SKM-1 treated with dmso at 0.1 percent for 144 hours (cell line): ENCODE results near the gene PCDHGA7.
"Not testable (repeated sequence)": the region's sequence is repeated elsewhere in the genome, so short reads cannot be mapped to it uniquely, and the experiment has no call there.

Experiments used
- DNase-seq: peaks from one replicate; lab custom pipeline; 2025; ENCODE audit not compliant: unreplicated experiment; lab: John Stamatoyannopoulos, UW

PCDHGA7 gene

DNA sequence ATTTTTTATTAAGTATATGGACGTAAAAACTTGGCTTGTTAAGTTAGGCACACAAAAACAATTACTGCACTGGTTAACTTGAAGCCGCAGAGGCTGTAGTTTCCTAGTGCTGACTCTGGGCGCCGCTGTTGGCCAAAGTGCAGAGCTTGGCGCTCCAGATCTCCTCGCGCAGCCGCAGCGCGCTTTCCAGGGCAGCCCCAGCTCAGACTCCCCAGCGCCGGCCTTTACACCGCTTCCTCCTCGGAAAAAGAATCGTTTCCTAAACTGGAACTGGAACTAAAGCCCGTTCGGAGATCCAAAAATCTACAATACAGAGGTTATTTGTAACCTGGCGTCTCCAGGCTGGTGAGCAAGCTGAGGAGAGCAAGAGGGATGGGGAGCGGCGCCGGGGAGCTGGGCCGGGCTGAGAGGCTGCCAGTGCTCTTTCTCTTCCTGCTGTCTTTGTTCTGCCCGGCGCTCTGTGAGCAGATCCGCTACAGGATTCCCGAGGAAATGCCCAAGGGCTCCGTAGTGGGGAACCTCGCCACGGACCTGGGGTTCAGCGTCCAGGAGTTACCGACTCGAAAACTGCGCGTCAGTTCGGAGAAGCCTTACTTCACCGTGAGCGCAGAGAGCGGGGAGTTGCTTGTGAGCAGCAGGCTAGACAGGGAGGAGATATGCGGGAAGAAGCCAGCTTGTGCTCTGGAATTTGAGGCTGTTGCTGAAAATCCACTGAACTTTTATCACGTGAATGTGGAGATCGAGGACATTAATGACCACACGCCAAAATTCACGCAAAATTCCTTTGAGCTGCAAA is 15.4 kb downstream of the PCDHGA7 start, which contains the start of gene PCDHGB5:
Gene PCDHGB5 (plus strand): TSS at position 192 of the 796 bp plus-strand sequence. CDS start 181 bp downstream, at position 373.
- peak; percentile 14 for DNase-seq

DNA sequence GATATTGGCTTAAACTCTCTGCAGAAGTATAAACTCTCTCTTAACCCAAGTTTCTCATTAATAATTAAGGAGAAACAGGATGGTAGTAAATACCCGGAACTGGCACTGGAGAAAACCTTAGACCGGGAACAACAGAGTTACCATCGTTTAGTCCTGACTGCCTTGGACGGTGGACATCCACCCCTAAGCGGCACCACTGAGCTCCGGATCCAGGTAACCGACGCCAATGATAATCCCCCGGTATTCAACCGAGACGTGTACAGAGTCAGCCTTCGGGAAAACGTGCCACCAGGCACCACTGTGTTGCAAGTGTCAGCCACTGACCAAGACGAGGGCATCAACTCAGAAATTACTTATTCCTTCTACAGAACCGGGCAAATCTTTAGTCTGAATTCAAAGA is 16.1 kb downstream of the PCDHGA7 start:
- no peak for DNase-seq

DNA sequence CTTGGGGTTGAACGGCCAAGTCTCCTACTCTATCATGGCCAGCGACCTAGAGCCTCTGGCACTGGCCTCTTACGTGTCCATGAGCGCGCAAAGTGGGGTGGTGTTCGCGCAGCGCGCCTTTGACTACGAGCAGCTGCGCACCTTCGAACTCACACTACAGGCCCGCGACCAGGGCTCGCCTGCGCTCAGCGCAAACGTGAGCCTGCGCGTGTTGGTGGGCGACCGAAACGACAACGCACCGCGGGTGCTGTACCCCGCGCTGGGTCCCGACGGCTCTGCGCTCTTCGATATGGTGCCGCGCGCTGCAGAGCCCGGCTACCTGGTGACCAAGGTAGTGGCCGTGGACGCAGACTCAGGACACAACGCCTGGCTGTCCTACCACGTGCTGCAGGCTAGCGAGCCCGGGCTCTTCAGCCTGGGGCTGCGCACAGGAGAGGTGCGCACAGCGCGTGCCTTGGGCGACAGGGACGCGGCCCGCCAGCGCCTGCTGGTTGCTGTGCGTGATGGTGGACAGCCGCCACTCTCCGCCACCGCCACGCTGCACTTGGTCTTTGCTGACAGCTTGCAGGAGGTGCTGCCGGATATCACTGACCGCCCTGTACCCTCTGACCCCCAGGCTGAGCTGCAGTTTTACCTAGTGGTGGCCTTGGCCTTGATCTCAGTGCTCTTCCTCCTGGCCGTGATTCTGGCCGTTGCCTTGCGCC is 17.2 kb downstream of the PCDHGA7 start:
- no peak for DNase-seq

DNA sequence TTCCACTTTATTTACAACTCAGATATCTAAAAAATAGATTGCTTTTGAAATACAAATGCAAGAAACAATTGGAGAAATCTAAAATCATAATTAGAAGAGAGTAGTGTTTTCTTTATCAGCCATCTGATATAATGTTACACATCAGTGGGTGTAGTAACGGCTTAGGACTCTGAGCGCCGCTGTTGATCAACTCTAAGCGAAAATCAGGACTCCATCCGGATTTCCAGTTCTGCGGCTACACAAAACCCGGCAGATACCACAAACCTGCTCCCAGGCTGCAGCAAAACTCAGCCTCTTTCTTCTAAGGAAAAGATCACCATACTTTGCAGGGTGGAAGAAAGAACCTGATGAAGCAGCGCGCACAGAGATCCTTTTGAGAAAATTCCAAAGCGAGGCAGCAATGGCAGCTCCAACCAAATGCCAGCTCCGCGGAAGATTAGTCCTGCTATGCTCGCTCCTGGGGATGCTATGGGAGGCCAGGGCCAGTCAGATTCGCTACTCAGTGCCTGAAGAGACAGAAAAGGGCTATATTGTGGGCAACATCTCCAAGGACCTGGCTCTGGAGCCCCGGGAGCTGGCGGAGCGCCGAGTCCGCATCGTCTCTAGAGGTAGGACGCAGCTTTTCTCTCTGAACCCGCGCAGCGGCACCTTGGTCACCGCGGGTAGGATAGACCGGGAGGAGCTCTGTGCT is 20.2 kb downstream of the PCDHGA7 start, which contains the start of gene PCDHGA9:
Gene PCDHGA9 (plus strand): TSS at position 226 of the 691 bp plus-strand sequence. CDS start 175 bp downstream, at position 401.
- no peak for DNase-seq

DNA sequence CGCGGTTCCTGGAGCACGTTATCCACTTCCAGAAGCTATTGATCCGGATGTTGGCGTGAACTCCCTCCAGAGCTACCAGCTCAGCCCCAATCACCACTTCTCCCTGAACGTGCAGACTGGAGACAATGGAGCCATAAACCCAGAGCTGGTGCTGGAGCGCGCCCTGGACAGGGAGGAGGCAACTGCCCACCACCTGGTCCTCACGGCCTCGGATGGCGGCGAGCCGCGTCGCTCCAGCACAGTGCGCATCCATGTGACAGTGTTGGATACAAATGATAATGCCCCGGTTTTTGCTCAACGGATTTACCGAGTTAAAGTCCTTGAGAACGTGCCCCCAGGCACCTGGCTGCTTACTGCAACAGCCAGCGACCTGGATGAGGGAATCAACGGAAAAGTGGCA is 20.8 kb downstream of the PCDHGA7 start:
- no peak for DNase-seq

DNA sequence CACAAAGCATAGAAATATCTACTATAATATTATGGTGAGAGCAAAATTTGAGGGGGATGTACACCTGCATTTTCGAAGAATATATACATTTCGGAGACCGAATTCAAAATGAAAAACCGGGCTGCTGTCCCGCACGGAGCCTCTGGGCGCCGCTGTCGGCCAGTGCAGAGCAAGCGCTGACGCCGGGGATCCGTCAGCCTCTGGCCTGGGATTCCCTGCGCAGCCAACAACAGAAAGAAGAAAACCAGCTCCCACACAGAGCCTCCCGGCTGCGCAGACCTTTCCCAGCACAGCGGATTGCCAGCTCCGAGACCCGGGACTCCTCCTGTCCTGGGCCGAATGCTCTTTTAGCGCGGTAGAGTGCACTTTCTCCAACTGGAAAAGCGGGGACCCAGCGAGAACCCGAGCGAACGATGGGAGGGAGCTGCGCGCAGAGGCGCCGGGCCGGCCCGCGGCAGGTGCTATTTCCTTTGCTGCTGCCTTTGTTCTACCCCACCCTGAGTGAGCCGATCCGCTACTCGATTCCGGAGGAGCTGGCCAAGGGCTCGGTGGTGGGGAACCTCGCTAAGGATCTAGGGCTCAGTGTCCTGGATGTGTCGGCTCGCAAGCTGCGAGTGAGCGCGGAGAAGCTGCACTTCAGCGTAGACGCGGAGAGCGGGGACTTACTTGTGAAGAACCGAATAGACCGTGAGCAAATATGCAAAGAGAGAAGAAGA is 25.4 kb downstream of the PCDHGA7 start, which contains the start of gene PCDHGB6:
Gene PCDHGB6 (plus strand): TSS at position 232 of the 716 bp plus-strand sequence. CDS start 182 bp downstream, at position 414.
- DNase-seq, result not testable (repeated sequence)

DNA sequence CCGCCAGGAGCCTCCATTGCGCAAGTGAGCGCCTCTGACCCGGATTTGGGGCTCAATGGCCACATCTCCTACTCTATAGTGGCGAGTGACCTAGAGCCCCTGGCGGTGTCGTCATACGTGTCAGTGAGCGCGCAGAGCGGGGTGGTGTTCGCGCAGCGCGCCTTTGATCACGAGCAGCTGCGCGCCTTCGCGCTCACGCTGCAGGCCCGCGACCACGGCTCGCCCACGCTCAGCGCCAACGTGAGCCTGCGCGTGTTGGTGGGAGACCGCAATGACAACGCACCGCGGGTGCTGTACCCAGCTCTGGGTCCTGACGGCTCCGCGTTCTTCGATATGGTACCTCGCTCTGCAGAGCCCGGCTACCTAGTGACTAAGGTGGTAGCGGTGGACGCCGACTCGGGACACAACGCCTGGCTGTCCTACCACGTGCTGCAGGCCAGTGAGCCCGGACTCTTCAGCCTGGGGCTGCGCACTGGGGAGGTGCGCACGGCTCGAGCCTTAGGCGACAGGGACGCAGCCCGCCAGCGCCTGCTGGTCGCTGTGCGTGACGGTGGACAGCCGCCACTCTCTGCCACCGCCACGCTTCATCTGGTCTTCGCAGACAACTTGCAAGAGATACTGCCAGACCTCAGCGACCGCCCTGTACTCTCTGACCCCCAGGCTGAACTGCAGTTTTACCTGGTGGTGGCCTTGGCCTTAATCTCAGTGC is 27.2 kb downstream of the PCDHGA7 start:
- DNase-seq, result no peak

DNA sequence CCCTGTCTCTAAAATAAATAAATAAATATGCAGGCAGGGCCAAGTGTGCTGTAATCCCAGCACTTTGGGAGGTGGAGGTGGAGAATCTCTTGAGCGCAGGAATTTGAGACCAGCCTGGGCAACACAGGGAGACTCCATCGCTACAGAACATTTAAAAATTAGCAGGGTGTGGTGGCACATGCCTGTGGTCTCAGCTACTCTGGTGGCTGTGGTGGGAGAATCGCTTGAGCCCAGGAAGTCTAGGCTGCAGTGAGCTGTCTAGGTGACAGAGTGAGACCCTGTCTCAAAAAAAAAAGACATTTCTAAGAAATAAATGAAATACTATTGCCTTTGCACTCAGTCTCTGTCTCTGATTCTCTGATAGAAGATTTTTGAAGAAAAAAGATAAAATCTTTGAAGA is 29.0 kb downstream of the PCDHGA7 start:
- no peak for DNase-seq

DNA sequence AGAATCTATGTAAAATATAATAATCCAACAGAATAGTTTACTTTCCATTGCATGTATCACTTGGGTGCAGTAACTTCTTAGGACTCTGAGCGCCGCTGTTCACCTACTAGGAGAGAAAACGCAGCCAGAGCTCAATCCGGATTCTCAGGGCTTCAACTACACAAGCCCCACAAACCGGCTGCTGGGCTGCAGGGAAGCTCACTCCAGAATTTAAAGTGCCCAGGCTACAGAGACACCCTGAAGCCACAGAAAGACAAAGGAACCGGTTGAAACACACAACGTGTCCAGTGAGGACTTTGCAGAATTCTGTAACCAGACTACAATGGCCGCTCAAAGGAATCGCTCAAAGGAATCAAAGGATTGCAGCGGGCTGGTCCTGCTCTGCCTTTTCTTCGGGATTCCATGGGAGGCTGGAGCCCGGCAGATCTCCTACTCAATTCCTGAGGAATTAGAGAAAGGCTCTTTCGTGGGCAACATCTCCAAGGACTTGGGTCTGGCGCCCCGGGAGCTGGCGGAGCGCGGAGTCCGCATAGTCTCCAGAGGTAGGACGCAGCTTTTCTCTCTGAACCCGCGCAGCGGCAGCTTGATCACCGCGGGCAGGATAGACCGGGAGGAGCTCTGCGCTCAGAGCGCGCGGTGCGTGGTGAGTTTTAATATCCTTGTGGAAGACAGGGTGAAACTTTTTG is 30.5 kb downstream of the PCDHGA7 start, which contains the start of gene PCDHGA10:
Gene PCDHGA10 (plus strand): TSS at position 134 of the 686 bp plus-strand sequence. CDS start 189 bp downstream, at position 323.
- peak; percentile 75 for DNase-seq

DNA sequence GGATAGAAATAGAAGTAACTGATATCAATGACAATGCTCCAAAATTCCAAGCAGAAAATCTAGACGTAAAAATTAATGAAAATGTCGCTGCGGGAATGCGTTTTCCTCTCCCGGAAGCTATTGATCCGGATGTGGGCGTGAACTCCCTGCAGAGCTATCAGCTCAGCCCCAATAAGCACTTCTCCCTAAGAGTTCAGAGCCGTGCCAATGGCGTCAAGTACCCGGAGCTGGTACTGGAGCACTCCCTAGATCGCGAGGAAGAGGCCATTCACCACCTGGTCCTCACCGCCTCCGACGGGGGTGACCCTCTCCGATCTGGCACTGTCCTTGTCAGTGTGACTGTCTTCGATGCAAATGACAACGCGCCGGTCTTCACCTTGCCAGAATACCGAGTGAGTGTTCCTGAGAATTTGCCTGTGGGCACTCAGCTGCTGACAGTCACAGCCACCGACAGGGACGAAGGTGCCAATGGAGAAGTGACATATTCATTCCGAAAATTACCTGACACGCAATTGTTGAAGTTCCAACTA is 31.1 kb downstream of the PCDHGA7 start:
- no peak for DNase-seq

DNA sequence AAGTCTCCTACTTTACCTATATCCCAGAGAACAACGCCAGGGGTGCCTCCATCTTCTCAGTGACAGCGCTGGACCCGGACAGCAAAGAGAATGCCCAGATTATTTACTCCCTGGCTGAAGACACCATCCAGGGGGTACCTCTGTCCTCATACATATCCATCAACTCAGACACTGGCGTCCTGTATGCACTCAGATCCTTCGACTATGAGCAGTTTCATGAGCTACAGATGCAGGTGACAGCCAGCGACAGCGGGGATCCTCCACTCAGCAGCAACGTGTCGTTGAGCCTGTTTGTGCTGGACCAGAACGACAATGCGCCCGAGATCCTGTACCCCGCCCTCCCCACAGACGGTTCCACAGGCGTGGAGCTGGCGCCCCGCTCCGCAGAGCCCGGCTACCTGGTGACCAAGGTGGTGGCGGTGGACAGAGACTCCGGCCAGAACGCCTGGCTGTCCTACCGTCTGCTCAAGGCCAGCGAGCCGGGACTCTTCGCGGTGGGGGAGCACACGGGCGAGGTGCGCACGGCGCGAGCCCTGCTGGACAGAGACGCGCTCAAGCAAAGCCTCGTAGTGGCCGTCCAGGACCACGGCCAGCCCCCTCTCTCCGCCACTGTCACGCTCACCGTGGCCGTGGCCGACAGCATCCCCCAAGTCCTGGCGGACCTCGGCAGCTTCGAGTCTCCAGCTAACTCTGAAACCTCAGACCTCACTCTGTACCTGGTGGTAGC is 32.2 kb downstream of the PCDHGA7 start:
- DNase-seq, result not testable (repeated sequence)

DNA sequence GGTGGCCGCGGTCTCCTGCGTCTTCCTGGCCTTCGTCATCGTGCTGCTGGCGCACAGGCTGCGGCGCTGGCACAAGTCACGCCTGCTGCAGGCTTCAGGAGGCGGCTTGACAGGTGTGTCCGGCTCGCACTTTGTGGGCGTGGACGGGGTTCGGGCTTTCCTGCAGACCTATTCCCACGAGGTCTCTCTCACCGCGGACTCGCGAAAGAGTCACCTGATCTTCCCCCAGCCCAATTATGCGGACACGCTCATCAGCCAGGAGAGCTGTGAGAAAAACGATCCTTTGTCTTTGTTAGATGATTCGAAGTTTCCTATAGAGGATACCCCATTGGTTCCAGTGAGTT is 32.7 kb downstream of the PCDHGA7 start:
- not testable (repeated sequence) for DNase-seq

DNA sequence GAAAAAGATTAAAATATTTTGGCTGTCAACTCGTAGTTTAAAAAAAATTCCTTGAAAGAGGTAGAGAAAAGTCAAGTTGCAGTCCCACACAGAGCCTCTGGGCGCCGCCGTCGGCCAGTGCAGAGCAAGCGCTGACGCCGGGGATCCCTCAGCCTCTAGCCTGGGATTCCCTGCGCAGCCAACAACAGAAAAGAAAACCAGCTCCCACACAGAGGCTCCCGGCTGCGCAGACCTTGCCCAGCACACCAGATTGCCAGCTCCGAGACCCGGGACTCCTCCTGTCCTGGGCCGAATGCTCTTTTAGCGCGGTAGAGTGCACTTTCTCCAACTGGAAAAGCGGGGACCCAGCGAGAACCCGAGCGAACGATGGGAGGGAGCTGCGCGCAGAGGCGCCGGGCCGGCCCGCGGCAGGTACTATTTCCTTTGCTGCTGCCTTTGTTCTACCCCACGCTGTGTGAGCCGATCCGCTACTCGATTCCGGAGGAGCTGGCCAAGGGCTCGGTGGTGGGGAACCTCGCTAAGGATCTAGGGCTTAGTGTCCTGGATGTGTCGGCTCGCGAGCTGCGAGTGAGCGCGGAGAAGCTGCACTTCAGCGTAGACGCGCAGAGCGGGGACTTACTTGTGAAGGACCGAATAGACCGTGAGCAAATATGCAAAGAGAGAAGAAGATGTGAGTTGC is 35.1 kb downstream of the PCDHGA7 start, which contains the start of gene PCDHGB7:
Gene PCDHGB7 (plus strand): TSS at position 184 of the 679 bp plus-strand sequence. CDS start 183 bp downstream, at position 367.
- DNase-seq, result peak; percentile 37

DNA sequence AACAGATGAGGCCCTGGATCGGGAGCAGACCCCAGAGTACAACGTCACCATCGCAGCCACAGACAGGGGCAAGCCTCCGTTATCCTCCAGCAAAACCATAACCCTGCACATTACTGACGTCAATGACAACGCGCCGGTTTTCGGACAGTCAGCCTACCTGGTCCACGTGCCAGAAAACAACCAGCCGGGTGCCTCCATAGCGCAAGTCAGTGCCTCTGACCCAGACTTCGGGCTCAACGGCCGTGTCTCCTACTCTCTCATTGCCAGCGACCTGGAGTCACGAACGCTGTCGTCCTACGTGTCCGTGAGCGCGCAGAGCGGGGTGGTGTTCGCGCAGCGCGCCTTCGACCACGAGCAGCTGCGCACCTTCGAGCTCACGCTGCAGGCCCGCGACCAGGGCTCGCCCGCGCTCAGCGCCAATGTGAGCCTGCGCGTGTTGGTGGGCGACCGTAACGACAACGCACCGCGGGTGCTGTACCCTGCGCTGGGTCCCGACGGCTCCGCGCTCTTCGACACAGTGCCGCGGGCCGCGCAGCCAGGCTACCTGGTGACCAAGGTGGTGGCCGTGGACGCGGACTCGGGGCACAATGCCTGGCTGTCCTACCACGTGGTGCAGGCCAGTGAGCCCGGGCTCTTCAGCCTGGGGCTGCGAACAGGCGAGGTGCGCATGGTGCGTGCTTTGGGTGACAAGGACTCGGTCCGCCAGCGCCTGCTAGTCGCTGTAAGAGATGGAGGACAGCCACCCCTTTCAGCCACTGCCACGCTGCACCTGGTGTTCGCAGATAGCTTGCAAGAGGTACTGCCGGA is 36.7 kb downstream of the PCDHGA7 start:
- no peak for DNase-seq

DNA sequence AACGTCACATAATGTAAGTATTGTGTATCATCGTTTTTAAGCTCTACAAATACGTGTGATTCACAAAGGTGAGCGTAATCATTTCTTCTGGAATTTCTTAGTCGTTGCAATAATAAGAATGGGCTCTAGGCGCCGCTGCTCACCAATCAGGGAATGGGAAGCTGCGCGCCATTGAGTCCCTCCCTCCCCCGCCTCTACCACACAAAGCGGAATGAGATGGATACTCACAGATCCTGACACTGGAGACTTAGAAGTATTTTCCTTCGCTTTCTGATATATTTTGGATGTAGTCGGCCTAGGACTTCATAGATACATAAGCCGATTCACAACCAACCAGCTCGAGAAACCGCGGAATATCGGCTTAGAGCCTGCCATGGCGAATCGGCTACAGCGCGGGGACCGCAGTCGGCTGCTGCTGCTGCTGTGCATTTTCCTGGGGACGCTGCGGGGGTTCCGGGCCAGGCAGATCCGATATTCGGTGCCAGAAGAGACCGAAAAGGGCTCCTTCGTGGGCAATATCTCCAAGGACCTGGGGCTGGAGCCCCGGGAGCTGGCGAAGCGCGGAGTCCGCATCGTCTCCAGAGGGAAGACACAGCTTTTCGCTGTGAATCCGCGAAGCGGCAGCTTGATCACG is 38.4 kb downstream of the PCDHGA7 start, which contains the start of gene PCDHGA11:
Gene PCDHGA11 (plus strand): TSS at position 197 of the 634 bp plus-strand sequence. CDS start 177 bp downstream, at position 374.
- no peak for DNase-seq

DNA sequence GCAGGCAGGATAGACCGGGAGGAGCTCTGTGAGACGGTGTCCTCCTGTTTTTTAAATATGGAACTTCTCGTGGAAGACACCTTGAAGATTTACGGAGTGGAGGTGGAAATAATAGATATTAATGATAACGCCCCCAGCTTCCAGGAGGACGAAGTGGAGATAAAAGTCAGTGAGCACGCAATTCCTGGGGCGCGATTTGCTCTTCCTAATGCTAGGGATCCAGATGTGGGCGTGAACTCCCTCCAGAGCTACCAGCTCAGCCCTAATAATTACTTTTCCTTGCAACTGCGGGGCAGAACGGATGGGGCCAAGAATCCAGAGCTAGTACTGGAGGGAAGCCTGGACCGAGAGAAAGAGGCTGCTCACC is 38.9 kb downstream of the PCDHGA7 start:
- DNase-seq, result no peak
